Aortic smooth muscle cell (primary cell): ENCODE data around the gene FRMPD4. TPM values are rescaled to one million over a fixed set of nuclear protein-coding genes. Genes with fewer than 3 reads are reported as not detected.

Experiments used
- total RNA-seq: library from RNA; depleted of rRNA; stranded (reverse); fragments of >200 nt; gene quantifications from 2 replicates; pipeline ENCODE4 v1.2.3, GENCODE V29; 2014

The FRMPD4 gene
- total RNA-seq: 0.13 and 0.19 TPM in 2 replicates

GRCh38 chrX:12138361-12139313 is at the start of gene FRMPD4:
Gene FRMPD4, plus strand, starts transcription at chrX:12138473. Its CDS starts 499 bp downstream, at chrX:12138972.

